ENCODE results near the gene ENDOV.

- TF ChIP-seq CTCF (conservative IDR thresholded peaks at IDR 0.05; ENCODE audit: low read length) (no peak), EZH2phosphoT487 (IDR thresholded peaks at IDR 0.05; ENCODE audit: borderline replicate concordance) (no peak)
Measured at GRCh38 chr17:80427366-80428282, 12.7 kb downstream of the ENDOV start.

Measured in Loucy (cell line).